ENCODE measurements around the gene CCDC32. TPM values are rescaled to one million over a fixed set of nuclear protein-coding genes. Genes with fewer than 3 reads are reported as not detected.

The CCDC32 gene
- total and polyA plus RNA-seq, 2 of the 8 experiments (the other 6 are each of a cell fraction or from before 2014, with no cell fraction given) = 8.9 to 12.1 TPM

GRCh38 chr15:40543631-40544294 lies 21.1 kb downstream of the CCDC32 start (continued):
- TF ChIP-seq ATF3 (IDR thresholded peaks at IDR 0.05; ENCODE audit: insufficient read depth, low read depth, low read length) = no peak
- TF ChIP-seq CTCF (IDR thresholded peaks at IDR 0.05; ENCODE audit: control extremely low read depth in 1 of 3, insufficient read depth in 1 of 3, low read depth in 1 of 3, low read length in 3 of 3) = no peak
- TF ChIP-seq SUZ12 (IDR thresholded peaks at IDR 0.05; ENCODE audit: low read length) = no peak
- TF ChIP-seq KDM4A (IDR thresholded peaks at IDR 0.05; ENCODE audit: low read depth, low read length, severe bottlenecking) = no peak
- TF ChIP-seq EZH2 (IDR thresholded peaks at IDR 0.05; ENCODE audit: low read depth, low read length, severe bottlenecking) = no peak
- no peak for TF ChIP-seq CREB1 (IDR thresholded peaks at IDR 0.05)
